Measurements from ENCODE around the gene MYBBP1A.

MYBBP1A gene

DNA sequence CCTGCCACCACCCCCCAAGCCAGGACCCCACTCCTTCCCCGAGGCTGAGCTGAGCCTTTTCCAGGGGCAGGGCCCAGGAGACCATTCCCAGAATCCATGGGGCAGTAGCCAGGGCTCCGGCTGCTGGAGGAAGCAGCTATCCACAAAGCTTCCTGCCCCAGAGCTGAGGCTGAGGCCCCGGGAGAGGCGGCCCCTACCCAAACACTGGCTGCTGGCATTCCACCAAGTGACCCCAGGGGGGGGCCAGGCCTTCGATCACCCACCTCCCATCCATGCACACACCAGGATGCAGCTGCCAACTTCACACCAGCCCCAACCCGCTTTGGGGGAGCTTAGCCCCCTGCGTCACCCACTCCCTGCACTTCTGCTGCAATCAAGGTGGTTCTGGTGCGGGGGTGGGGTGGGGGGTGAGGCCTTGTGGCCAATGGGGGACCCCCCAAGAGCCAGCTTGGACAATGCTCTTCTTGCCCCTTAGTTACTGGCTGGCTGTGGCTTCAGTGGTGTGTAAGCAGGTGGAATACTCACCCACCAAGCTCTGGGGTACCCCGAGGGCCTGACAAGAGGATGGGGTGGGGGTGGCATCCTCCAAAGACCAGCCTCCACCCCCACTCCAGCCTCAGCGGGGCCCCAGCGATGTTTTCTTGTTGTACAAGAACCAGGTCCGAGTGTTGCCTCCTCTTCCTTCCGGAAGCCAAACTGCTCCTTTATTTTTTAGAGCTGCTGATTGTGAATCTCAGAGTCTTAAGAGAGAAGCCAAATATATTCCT lies 16.8 kb downstream of the MYBBP1A start:
- Histone ChIP-seq H3K27ac (replicated peaks) (no peak overlapping the region), H3K4me3 (replicated peaks; ENCODE audit: insufficient read depth, low read length) (no peak overlapping the region), H3K27me3 (ENCODE audit: insufficient read depth, poor library complexity, severe bottlenecking) (no peaks in the 10 kb centered on the region)
- no peak for DNase-seq (ENCODE audit: low read depth in 1 of 2, low spot score in 1 of 2)
- TF ChIP-seq REST (IDR thresholded peaks at IDR 0.05; ENCODE audit: insufficient replicate concordance, low read depth) (no peak), CTCF (IDR thresholded peaks at IDR 0.05; ENCODE audit: insufficient read depth, low read length) (no peak), GABPA (IDR thresholded peaks at IDR 0.05; ENCODE audit: low read depth) (no peak), SPI1 (IDR thresholded peaks at IDR 0.05; ENCODE audit: borderline replicate concordance, low read depth) (no peak), POLR2AphosphoS5 (IDR thresholded peaks at IDR 0.05; ENCODE audit: low read depth) (no peak)

GRCh38 chr17:4537451-4538235 lies 17.5 kb downstream of the MYBBP1A start:
- TF ChIP-seq POLR2AphosphoS5 (IDR thresholded peaks at IDR 0.05; ENCODE audit: low read depth) (peak; percentile 34), REST (IDR thresholded peaks at IDR 0.05; ENCODE audit: insufficient replicate concordance, low read depth) (no peak)
- Histone ChIP-seq H3K27ac (replicated peaks) (no peak overlapping the region), H3K4me3 (replicated peaks; ENCODE audit: insufficient read depth, low read length) (no peak overlapping the region), H3K27me3 (ENCODE audit: insufficient read depth, poor library complexity, severe bottlenecking) (no peaks in the 10 kb centered on the region)
- DNase-seq (ENCODE audit: low read depth in 1 of 2, low spot score in 1 of 2), result no peak

- Histone ChIP-seq H3K27me3 (ENCODE audit: insufficient read depth, poor library complexity, severe bottlenecking) (no peaks in the 10 kb centered on the region), H3K27ac (replicated peaks) (no peak overlapping the region), H3K4me3 (replicated peaks; ENCODE audit: insufficient read depth, low read length) (no peak overlapping the region)
- TF ChIP-seq GABPA (IDR thresholded peaks at IDR 0.05; ENCODE audit: low read depth) (no peak), REST (IDR thresholded peaks at IDR 0.05; ENCODE audit: insufficient replicate concordance, low read depth) (no peak), POLR2AphosphoS5 (IDR thresholded peaks at IDR 0.05; ENCODE audit: low read depth) (no peak; the same call in 1 of the 2 replicates), CTCF (IDR thresholded peaks at IDR 0.05; ENCODE audit: insufficient read depth, low read length) (no peak)
- peak; percentile 34 to 47 for DNase-seq (ENCODE audit: low read depth in 1 of 2, low spot score in 1 of 2)
These were observed 18.3 kb downstream of the MYBBP1A start for GRCh38 chr17:4536742-4537411.
